GM12891 (cell line): Measurements from ENCODE around the gene PLCH2.

Experiments used
- PAX5 ChIP-seq: IDR thresholded peaks from 2 replicates; pipeline ENCODE4 v1.6.1; 2011; ENCODE audit warnings: low read length, moderate library complexity, mild to moderate bottlenecking; ENCODE audit not compliant: insufficient read depth, severe bottlenecking
- POLR2A ChIP-seq: IDR thresholded peaks from 2 replicates; pipeline ENCODE4 v1.6.1; 2011; ENCODE audit warnings: low read depth, low read length, control low read depth
- POLR2AphosphoS5 ChIP-seq: IDR thresholded peaks from 2 replicates; pipeline ENCODE4 v1.6.1; 2011; ENCODE audit warnings: low read depth, low read length, control low read depth
- POU2F2 ChIP-seq: IDR thresholded peaks from 2 replicates; pipeline ENCODE4 v1.6.1; 2011; ENCODE audit warnings: low read depth, mild to moderate bottlenecking, control low read depth, low read length, moderate library complexity
- SPI1 ChIP-seq: IDR thresholded peaks from 2 replicates; pipeline ENCODE4 v1.6.1; 2011; ENCODE audit warnings: low read depth, low read length, control low read depth
- TAF1 ChIP-seq: IDR thresholded peaks from 2 replicates; pipeline ENCODE4 v1.6.1; 2011; ENCODE audit warnings: low read depth, low read length, control low read depth

GRCh38 chr1:2538872-2539271 is 62.8 kb downstream of the PLCH2 start:
- TF ChIP-seq TAF1 (no peak), POLR2A (no peak), POLR2AphosphoS5 (no peak), SPI1 (no peak), POU2F2 (no peak), PAX5 (no peak)
